SKM-1 (cell line): ENCODE data around the gene CDH4.
"Not testable (repeated sequence)": the region's sequence is repeated elsewhere in the genome, so short reads cannot be mapped to it uniquely, and the experiment has no call there.

Experiments
- DNase-seq: peaks from one replicate; lab custom pipeline; 2025; ENCODE audit not compliant: unreplicated experiment; lab: John Stamatoyannopoulos, UW

Gene CDH4

DNA sequence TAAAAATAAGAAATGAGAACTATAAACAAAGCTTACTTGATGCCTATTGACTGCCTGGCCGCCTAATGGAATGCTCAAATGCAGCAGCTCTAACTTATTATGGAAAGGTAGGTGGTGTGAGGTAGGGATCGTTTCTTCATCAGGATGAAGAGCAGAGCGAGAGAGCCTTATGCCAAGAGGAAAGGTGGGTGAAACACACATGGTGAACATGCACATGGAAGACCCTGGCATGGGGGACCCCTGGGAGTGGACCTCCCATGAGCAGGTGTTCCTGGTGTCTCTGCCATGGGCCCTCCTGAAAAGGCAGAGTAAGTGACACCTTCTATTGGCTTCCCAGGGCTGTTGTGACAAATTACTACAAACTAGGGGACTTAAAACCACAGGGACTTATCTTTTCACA, 130.1 kb downstream of the CDH4 start:
- no peak for DNase-seq

DNA sequence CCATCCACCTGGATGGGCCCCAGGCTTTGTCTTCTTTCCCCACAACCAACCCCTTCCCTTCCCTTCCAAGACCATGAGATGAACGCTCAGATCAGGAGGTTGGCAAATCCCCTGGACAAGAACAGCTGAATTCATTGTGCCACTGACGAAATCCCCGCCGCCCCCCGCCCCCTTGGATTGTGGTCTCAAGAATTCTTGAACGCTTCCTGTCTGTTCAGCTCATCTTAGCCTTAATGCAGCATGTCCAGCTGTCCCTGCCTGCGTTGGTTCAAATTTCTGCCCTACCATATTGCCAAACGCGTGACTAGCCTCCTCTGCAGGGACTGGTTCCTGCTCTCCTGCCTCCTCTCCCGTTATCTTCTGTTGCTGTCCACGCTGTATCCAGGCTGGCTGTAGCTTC, 133.2 kb downstream of the CDH4 start:
- DNase-seq, result no peak

DNA sequence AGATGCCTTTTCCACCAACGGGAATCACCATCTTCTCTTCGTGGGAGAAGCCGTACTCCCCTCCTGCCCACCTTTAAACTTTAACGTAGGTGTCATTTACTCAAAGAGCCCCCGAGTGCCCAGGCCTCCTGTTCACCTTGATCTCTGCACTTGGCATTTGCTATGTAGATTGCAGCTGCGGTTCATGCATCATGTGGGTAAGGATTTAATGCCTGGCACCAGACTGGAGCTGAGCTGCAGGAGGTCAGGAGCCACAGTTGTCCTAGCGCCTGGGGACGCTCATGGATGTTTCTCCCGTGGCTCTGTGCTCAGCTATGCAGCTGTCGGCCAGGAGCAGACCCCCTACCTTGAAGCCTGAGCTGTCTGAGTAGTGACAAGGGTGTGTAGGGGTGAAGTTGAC, 133.7 kb downstream of the CDH4 start:
- no peak for DNase-seq

DNA sequence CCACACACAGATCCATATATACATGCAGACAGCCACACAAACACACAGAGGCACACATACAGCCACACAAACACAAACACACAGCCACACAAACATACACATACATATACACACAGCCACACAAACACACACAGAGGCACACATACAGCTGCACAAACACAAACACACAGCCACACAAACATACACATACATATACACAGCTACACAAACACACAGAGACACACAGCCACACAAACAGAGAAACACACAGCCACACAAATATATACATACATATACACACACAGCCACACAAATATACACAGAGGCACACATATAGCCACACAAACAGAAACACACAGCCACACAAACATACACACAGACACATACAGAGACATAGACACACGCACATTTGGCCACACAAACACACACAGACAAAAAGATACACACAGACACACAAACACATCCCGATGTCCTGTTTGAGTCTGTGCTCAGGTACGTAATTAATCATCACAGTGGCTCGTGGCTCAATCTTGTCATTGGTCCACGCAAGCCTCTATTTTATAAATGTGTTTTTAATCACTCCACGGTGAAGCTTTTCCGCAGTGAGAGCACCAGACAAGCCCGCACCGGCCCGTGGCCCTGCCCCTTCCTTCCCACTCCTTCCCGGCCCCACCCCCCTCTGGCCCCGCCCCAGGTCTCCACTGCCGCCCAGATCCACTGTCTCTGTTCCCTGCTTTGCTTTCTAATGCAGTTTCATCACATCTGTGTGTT, 135.3 kb downstream of the CDH4 start:
- DNase-seq, result no peak

DNA sequence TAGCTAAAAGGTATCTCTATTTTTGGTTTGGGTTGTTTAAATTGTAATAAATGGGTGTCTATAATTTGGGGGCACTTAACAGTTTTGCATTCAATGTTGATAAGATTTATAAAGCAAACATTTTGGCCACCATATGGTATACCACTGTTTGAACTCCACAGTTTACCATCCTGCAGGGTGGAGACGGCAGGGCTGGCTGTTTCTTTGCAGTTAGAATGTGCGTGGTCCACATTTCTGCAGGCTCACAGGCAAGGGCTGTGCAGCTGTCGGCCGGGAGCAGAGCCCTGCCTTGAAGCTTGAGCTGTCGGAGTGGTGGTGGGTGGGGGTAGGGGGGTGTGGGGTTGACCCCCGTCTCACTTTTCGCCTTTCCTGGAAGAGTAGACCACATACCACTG, 135.9 kb downstream of the CDH4 start:
- DNase-seq, result no peak

DNA sequence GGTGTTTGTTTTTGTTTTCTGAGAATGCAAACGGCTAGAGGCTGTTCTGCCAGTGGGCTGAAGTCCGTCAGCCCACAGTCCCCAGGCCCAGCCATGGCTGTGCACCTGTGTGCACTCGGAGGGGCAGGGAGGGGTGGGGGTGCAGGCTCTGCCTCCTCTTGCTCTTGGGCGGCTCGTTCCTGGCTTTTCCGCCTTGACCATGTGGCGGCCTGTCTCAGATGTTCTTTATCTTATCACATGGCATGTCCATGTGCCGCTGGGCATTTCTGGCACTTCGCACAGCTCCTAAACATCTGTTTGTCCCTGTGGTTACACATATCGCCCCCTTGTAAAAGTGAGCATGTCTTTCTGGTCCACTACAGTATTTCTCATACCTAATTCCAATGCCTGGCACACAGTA, 137.0 kb downstream of the CDH4 start:
- DNase-seq, result no peak

DNA sequence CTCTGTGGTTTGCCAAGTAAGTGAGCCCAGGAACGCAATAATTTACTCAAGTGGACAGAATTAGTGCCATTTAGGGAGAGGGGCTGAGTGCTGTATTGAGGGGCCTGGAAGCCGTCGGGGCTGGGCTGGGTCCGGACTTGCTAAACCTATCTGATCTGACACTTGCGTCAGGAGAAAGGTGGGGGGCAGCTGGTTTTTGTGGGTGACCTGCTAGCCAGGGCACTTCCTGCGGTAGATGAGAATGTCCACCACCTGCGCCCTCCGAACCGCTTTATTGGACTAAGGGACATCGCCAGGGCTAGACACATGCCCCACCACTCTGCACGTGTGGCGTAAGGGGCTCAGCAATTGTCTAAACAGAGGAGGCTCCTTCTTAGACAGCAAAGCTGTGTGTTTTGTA, 139.1 kb downstream of the CDH4 start:
- DNase-seq, result no peak

DNA sequence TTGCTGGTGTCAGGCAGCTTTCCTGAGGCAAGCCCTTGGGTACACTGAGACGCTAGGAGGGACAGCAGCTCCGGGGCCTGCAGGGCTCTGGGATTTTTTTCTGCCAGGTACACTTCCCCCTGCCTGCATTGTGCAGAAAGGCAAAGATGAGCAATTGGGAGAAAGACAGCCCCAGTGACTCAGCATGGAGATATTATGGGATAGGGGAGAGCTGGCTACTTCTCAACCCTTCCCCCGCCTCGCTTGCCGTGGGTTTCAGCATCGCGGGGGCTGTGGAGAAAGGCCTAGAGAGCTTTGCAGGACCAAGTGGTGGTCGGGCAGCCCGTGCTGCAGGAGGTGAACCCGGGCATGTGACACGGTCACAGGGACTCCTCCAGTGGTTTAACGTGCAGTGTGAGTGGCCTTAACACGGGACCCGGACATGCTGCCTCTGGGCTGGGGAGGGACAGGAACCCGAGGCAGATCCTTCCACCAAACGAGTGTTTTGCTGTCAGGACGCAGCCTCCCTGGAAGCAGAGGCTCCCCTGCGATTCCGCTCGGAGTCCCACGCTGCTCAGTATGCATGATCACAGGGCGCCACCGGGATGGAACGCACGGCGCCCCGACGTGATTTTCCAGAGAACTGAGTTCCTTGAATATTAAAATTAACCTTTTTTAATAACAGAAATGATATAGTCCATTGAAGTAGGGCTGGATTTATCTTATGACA, 139.9 kb downstream of the CDH4 start:
- no peak for DNase-seq

DNA sequence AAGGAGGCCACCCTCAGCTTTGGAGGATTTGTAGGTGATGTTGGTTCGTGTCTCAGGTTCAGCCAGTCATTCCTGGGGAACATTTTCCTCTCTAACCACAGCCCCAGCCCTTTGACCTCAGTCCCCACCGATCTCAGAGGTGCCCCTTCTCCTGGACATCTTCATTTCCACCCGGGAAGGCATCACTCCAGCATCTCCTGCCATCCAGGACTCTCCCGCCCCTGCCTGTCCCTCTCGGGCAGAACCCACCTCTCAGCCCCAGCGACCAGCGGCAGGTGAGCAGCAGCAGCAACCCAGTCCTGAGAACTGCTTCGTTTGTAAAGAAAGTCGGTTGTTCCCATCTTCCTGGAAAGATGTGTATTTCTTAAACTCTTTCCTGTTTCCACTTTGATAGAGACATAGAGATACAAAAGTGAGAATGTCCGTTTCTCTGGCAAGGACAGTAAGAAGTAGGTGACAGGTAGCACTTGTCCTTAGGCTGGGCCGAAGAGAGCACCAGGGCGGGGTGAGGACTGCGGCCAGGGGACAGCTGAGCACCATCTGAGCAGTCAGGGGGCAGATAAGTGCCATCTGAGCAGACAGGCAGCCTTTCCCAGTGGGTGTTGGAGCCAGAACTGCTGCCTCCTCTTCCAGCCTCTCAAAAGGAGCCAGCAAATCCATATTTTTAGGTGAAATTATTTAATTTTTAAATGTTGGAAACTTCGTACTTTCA, 142.2 kb downstream of the CDH4 start:
- DNase-seq, result no peak

DNA sequence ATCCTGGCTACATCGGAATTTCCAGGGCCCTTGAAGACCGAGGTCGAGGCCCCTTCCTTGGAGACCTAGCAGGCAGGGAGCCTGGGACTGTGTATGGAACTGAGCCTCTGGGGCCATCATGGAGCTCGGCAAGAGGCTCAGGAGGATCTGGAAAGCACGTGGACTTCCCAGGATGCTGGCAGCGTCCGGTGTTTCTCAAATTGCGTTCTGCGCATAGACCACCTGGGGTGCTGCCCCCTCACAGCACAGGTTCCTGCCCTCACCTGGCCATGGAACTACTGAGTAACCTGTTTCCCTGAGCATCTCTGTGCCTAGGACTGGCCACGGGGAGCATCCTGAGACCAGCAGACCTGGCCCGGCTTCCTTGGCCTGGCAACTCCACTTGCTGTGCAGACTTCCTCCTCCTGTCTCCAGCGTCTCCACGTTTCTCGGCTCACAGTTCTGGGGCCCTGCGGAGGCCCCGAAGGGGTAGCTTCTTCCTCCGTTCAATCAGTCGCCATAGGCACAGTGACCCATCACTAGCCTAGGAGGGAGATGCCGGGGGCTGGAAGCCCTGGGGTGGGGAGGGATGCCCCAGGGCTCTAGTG, 144.3 kb downstream of the CDH4 start:
- DNase-seq, result no peak

DNA sequence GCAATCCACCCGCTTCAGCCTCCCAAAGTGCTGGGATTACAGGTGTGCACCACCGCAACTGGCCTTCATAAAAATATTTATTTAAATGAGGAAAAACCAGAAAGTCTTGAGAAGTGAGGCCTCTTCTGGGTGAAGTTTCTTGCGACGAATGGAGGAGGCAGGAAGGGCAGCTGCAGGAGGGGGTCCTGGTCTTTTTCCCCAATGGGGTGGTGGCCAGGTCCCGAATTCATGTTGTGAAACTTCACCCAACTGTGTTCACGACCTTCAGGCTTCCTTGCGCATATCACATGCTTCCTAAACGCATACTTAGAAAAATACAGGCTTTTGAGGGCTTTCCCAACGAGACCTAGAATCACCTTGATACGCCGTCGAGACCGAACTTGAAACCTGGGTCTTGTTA, 145.1 kb downstream of the CDH4 start:
- DNase-seq, result no peak

DNA sequence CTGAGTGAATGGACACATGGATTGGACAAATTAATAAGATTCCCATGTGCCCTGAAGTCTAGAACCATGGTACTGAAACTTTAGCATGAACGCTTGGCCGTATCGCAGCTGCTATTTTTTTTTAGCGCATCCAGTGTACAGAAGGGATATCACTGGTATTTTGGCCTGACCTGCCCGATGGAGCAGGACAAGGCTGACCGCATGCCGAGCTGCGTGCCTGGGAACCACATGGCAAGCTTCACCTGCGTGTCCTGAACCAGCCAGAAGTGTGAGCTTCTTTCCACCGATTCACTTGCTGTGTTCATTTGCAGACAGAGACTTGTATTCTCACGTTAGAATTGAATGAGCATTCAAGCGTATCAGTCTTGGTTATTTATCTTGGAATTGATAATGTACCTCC, 145.7 kb downstream of the CDH4 start:
- DNase-seq, result no peak

DNA sequence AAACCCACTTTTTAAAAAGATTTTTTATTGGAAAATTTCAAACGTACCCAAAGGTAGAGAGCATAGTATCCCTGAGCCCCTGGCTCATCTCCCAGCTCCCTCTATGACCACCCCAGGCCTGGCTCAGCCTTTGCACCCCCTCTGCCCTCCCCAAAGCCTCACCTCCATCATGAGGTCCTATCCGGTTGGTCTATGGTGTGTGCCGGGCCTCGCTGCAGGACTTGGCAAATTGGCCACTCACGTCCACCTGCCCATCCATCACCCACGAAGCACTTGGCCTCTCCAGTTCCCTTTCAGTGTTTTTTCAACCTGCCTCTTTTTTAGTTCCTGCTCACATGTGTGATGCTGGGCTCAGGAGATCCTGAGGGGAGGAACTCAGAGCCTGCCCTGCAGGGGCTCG, 147.4 kb downstream of the CDH4 start:
- no peak for DNase-seq

DNA sequence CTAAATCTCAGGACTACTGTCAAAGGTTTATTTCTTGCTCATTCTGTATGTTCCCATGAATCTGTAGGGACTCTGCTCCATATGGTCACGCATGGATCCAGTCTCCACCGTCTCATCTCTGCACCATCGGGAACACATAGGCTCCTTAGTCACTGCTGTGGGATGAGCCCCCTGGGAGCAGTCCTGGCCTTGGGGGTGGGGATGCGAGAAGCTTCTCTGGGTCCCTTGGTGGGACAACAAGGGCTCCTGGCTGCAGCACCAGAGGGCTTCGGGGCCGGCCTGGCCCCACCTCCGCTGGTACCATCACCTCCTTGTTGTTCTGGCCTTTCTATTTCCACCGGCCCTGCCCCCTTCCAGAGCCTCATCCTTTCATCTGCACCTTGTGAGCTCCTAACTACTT, 148.4 kb downstream of the CDH4 start:
- no peak for DNase-seq

DNA sequence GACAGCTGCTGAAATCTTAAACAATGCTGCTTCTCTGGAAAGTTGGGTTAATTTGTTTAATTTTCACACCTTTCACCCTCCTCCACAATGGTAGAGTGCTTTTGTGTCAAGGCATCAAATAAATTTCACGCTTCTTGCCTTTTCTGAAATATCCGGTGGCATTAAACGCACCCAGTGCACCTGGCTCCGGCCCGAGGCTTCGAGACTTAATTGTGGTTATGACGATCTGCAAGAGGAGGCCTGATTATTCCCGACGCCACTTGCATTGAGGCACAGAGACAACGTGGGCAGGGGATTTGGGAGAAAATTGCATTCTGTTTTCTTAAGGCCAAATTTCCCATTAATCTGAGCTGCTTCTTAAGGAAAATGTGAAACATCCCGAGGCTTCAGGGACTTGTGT, 152.2 kb downstream of the CDH4 start:
- no peak for DNase-seq

DNA sequence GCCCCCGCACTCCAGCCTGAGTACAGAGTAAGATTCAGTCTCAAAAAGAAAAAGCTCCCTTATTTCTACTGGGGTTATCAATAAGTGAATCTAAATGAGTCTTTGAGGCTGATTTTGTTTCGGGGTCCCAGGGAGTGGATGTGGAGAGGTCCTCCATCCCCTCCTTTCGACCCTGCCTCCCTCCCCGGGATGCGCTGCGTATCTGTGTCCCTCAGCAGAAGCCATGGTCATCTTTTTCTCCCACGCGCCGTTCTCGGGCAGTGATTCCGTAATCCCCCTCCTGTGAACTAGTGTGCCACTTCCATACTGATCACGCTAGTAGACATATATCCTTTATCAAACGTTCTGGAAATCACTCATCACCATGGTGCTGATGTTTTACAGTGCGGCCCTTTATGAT, 152.9 kb downstream of the CDH4 start:
- no peak for DNase-seq

DNA sequence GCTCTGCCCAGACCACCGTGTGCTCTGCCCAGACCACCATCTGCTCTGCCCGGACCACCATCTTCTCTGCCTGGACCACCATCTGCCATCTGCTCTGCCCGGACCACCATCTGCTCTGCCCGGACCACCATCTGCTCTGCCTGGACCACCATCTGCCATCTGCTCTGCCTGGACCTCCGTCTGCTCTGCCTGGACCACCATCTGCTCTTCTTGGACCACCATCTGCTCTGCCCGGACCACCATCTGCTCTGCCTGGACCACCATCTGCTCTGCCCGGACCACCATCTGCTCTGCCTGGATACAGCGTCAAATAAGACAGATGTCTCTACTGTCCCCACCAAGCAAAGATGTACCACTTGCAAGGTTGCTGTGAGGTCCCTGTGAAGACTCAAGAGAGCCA, 154.7 kb downstream of the CDH4 start:
- not testable (repeated sequence) for DNase-seq

DNA sequence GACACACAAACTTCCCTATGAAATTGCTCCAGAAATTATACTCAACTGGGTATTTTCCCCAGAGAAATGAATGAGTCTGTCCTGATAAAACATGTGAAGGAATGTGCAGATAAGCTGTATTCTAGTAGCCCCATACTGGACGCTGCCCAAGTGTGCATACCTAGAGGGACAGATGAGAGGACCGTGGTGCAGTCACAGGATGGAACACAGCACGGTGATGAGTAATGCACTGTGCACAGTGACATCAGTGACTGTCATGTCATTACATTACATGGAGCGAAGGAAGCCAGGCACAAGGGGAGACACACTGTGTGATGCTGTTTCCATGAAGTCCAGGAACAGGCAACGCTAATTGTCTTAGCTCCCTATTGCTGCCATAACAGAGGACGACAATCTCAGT, 155.5 kb downstream of the CDH4 start:
- DNase-seq, result no peak

DNA sequence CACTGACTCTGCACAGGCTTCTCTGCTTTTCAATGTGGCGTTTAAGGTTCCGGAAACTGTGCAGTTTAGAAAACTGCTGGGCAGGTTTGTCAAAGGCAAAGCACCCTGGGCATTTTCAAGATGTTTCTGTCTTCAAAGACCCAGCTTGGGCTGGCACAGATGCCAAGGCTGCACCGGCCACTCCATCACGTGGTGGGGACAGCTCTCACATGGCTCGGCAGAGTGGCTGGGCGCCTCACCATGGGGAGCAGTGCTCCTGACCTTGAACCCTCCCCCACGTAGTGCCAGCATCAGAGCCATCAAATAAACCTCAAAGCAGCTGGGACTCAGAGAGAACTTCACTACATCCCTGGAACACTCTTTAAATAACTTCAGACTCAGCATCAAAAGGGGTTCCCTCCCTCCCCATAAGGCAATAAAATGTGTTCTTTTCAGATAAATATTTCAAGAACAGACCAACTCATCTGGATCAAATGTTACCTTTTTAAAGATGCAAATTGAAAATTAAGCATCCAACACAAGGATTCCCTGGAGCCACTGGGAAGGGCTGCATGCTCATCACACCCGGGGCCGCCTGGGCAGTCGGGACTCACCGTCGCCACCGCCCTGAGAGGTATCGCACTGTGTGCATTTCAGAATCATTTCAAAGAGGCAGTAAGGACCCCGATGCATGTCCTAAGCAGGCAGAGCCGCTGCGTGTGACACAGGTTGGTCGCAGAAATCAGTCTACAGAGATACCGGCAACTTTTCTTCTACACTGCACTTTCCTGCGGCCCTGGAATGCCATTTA, 157.1 kb downstream of the CDH4 start:
- no peak for DNase-seq

DNA sequence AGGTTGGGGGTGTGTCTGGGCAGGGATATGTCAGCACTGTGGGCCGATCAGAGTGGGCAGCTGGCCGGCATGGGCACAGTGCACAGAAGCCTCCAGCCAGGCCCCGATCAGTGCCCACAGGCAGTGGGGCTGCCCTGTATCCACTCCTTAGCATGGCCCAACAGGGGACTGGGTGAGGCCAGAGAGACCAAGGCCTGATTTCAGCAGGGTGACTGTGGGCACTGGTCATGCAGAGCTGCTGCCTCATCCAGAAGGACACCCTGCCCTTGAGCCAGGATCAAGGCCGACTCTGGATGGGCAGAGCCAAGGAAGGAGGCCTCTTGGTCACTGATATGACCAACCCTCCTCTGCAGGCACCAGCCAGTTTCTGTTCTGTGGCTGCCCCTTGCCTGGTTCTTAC, 159.7 kb downstream of the CDH4 start:
- DNase-seq, result no peak

DNA sequence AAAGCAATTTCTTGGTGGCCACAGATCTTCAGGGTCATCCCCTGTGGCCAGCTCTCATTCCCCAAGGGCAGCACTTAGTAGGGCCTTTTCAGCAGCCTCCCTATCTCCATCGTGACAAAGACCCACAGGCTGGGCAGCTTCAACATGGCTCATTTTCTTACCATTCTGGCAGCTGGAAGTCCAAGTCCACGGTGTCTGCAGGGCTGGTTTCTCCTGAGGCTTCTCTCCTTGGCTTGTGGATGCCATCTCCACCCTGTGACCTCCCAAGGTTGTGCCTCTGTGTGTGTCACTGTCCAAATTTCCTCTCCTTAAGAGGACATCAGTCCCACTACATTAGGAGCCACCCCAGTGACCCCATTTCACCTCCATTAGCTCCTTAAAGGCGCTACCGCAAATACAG, 161.7 kb downstream of the CDH4 start:
- DNase-seq, result no peak
